HFF-Myc (cell line): ENCODE measurements around the gene CD2AP.

Experiments used
- DNase-seq: peaks from one replicate; pipeline ENCODE4 v3.0.0-alpha.2; 2011; ENCODE audit warnings: low read depth; ENCODE audit errors: extremely low read depth
- H3K4me3 ChIP-seq: replicated peaks from 2 replicates; pipeline ENCODE4 v1.5.1; 2011; ENCODE audit warnings: low read depth, mild to moderate bottlenecking, control low read depth, low read length
- TF ChIP-seq, protein P1 (sequence below): IDR thresholded peaks from 2 replicates; pipeline ENCODE4 v1.5.1; 2012; ENCODE audit warnings: mild to moderate bottlenecking, low read depth, low read length, control low read depth; ENCODE audit errors: missing control alignments

The CD2AP gene, protein sequence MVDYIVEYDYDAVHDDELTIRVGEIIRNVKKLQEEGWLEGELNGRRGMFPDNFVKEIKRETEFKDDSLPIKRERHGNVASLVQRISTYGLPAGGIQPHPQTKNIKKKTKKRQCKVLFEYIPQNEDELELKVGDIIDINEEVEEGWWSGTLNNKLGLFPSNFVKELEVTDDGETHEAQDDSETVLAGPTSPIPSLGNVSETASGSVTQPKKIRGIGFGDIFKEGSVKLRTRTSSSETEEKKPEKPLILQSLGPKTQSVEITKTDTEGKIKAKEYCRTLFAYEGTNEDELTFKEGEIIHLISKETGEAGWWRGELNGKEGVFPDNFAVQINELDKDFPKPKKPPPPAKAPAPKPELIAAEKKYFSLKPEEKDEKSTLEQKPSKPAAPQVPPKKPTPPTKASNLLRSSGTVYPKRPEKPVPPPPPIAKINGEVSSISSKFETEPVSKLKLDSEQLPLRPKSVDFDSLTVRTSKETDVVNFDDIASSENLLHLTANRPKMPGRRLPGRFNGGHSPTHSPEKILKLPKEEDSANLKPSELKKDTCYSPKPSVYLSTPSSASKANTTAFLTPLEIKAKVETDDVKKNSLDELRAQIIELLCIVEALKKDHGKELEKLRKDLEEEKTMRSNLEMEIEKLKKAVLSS

DNA sequence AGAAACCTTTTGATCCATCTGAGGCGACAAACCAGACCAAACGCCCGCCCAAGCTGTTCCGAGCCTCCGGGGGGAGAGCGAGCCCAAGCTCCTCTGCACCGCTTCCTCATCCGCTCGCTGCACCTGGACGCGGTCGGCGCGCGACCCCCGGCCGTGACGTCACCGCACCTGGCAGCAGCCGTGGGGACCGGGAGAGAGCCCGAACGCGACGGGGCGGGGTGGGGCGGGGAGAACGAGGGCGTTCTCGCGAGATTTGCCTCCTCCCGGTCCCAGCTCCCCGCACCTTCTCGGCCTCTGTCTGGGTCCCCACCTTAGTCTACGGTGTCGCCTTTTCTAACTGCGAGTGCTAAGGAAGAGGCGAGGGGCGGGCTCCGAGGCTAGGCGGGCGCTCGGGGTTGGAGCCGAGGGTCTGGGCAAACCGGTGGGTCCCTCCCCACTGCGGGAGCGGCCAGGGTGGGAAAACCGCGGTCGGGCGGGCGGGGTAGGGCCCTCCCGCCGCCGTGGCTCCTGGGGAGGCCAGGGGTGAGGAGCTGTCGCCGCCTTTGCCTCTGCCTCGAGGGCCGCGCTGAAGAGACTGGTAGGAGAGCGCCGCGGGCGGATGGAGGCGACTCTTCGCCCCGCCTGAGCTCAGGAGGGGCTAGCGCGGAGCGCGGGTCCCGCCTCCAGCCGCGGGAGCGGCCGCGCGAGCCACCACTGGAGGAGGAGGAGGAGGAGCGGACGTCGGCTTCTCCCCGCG lies at the start of gene CD2AP:
Gene CD2AP (plus strand): TSS at position 293 of the 736 bp plus-strand sequence. CDS start 456 bp downstream, outside the sequence.
- TF ChIP-seq, protein P1, sequence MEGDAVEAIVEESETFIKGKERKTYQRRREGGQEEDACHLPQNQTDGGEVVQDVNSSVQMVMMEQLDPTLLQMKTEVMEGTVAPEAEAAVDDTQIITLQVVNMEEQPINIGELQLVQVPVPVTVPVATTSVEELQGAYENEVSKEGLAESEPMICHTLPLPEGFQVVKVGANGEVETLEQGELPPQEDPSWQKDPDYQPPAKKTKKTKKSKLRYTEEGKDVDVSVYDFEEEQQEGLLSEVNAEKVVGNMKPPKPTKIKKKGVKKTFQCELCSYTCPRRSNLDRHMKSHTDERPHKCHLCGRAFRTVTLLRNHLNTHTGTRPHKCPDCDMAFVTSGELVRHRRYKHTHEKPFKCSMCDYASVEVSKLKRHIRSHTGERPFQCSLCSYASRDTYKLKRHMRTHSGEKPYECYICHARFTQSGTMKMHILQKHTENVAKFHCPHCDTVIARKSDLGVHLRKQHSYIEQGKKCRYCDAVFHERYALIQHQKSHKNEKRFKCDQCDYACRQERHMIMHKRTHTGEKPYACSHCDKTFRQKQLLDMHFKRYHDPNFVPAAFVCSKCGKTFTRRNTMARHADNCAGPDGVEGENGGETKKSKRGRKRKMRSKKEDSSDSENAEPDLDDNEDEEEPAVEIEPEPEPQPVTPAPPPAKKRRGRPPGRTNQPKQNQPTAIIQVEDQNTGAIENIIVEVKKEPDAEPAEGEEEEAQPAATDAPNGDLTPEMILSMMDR: no peak

DNA sequence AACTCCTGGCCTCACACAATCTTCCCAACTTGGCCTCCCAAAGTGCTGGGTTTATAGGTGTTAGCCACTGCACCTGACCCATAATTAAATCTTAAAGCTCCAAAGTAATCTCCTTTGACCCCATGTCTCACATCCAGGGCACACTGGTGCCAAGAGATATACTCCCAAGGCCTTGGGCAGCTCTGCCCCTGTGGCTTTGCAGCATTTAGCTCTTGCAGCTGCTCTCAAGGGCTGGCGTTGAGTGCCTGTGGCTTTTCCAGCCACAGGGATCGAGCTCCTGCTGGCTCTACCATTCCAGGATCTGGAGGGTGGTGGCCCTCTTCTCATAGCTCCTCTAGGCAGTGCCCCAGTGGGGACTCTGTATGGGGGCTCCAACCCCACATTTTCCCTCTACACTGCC lies 49.3 kb upstream of the CD2AP start:
- TF ChIP-seq, protein P1: no peak
- no peak overlapping the region for H3K4me3 ChIP-seq
- no peak for DNase-seq

More for the DNA sequence above, at the start of gene CD2AP:
- no peak for DNase-seq
- H3K4me3 ChIP-seq: peak within 1 kb of the TSS; percentile 74

DNA sequence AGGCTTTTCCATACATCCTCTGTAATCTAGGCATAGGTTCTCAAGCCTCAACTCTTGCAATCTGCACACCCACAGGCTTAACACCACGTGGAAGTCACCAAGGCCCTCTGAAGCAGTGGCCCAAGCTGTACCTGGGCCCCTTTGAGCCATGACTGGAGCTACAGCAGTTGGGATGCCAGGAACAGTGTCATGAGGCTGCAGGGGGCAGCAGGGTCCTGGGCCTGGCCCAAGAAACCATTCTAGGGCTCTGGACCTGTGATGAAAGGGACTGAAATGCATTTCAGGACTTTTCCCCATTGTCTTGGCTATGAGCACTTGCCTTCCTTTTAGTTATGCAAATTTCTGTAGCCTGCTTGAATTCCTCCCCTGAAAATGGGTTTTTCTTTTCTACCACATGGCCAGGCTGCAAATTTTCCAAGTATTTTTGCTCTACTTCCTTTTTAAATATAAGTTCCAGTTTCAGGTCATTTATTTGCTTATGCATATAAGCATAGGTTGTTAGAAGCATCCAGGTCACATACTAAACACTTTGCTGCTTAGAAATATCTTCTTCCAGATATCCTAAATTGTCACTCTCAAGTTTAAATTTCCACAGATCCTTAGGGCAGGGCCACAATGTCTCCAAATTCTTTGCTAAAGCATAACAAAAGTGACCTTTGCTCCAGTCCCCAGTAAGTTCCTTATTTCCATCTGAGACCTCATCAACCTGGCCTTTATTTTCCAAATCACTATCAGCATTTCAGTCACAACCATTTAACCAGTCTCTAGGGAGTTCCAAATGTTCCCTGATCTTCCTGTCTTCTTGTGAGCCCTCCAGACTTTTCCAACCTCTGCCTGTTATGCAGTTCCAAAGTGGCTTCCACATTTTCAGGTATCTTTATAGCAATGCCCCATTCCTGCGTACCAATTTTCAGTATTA lies 48.6 kb upstream of the CD2AP start:
- DNase-seq: no peak
- no peak overlapping the region for H3K4me3 ChIP-seq
- TF ChIP-seq, protein P1: no peak

DNA sequence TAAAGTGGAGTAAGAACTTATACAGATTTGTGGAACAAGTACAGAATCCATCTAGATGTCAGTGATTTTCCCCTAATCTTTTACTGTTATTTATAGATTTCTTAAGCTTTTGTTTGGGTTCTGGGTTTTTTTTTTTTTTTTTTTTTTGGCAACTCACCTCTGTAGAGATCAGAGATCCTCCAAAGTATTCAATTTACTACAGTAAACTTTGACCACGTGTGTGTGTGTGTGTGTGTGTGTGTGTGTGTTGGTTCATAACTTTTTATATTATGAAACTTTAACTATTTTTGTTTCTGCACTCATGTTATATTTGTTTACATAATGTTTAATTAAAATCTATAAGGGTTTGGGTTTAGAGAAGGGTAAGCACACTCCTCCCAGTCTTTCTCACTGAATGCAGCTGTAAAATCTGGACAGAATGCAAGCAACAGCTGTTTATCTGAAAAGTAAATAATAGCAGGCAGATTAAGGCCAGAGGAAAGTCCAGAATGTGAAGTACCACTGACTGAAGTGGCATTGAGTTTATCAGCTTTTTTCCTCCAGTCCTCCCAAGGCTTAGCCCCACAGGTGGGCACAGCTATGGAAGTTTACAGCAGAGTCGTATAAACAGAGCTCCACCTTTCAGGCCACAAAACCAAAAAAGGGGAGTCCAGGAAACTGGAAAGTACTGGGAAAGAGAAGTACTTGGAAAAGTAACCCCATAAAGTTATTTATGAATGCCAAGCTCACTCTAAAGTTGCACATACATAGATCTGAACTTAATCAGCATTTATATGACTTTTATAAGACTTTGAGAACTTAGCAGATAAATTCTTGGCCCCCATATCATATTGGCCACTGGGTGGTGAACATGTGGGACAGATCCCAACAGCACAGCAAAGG lies 43.0 kb upstream of the CD2AP start:
- TF ChIP-seq, protein P1: no peak
- no peak overlapping the region for H3K4me3 ChIP-seq
- DNase-seq: no peak

DNA sequence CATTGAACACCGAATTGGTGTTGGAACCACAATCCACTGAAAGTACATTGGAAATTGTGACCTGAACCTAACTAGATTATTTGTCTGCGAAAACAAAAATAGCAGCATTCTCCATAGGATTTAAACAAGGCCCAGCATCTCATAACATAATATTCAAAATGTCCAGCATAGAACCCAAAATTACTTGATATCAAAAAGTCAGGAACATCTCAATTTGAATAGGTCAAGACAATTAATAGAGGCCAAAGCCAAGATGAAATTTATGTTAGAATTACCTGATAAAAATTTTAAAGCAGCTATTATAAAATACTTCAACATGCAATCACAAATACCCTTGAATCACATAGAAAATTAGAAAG lies 42.4 kb upstream of the CD2AP start:
- no peak for DNase-seq
- H3K4me3 ChIP-seq: no peak overlapping the region
- TF ChIP-seq, protein P1: no peak
